ENCODE data around the gene LANCL2.

DNA sequence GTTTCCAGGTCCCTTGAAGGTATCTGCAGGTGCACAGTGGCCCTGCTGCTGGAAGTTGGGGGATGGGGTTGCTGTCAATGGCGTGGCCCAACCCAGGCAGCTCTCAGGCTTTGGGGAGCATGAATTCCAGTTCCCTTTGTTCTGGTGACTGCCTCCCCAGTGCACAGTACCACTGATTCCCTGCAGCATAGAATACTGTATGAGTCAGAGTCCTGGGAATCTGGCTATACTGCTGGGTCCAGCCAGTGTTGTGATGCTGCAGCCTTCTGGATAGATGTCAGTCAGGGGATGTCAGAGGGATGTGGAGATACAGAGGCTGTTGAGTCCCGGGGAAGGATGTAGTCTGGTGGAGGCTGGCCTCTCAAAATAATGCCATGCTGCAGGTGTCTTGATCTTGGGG, 99.3 kb downstream of the LANCL2 start:
- TF ChIP-seq, protein P1, sequence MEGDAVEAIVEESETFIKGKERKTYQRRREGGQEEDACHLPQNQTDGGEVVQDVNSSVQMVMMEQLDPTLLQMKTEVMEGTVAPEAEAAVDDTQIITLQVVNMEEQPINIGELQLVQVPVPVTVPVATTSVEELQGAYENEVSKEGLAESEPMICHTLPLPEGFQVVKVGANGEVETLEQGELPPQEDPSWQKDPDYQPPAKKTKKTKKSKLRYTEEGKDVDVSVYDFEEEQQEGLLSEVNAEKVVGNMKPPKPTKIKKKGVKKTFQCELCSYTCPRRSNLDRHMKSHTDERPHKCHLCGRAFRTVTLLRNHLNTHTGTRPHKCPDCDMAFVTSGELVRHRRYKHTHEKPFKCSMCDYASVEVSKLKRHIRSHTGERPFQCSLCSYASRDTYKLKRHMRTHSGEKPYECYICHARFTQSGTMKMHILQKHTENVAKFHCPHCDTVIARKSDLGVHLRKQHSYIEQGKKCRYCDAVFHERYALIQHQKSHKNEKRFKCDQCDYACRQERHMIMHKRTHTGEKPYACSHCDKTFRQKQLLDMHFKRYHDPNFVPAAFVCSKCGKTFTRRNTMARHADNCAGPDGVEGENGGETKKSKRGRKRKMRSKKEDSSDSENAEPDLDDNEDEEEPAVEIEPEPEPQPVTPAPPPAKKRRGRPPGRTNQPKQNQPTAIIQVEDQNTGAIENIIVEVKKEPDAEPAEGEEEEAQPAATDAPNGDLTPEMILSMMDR (conservative IDR thresholded peaks at IDR 0.05; ENCODE audit: low read depth in 2 of 2): no peak
- TF ChIP-seq POLR2AphosphoS5 (IDR thresholded peaks at IDR 0.05; ENCODE audit: low read depth): no peak
- TF ChIP-seq EZH2phosphoT487 (IDR thresholded peaks at IDR 0.05; ENCODE audit: unreplicated experiment): no peak
- TF ChIP-seq, protein P2, sequence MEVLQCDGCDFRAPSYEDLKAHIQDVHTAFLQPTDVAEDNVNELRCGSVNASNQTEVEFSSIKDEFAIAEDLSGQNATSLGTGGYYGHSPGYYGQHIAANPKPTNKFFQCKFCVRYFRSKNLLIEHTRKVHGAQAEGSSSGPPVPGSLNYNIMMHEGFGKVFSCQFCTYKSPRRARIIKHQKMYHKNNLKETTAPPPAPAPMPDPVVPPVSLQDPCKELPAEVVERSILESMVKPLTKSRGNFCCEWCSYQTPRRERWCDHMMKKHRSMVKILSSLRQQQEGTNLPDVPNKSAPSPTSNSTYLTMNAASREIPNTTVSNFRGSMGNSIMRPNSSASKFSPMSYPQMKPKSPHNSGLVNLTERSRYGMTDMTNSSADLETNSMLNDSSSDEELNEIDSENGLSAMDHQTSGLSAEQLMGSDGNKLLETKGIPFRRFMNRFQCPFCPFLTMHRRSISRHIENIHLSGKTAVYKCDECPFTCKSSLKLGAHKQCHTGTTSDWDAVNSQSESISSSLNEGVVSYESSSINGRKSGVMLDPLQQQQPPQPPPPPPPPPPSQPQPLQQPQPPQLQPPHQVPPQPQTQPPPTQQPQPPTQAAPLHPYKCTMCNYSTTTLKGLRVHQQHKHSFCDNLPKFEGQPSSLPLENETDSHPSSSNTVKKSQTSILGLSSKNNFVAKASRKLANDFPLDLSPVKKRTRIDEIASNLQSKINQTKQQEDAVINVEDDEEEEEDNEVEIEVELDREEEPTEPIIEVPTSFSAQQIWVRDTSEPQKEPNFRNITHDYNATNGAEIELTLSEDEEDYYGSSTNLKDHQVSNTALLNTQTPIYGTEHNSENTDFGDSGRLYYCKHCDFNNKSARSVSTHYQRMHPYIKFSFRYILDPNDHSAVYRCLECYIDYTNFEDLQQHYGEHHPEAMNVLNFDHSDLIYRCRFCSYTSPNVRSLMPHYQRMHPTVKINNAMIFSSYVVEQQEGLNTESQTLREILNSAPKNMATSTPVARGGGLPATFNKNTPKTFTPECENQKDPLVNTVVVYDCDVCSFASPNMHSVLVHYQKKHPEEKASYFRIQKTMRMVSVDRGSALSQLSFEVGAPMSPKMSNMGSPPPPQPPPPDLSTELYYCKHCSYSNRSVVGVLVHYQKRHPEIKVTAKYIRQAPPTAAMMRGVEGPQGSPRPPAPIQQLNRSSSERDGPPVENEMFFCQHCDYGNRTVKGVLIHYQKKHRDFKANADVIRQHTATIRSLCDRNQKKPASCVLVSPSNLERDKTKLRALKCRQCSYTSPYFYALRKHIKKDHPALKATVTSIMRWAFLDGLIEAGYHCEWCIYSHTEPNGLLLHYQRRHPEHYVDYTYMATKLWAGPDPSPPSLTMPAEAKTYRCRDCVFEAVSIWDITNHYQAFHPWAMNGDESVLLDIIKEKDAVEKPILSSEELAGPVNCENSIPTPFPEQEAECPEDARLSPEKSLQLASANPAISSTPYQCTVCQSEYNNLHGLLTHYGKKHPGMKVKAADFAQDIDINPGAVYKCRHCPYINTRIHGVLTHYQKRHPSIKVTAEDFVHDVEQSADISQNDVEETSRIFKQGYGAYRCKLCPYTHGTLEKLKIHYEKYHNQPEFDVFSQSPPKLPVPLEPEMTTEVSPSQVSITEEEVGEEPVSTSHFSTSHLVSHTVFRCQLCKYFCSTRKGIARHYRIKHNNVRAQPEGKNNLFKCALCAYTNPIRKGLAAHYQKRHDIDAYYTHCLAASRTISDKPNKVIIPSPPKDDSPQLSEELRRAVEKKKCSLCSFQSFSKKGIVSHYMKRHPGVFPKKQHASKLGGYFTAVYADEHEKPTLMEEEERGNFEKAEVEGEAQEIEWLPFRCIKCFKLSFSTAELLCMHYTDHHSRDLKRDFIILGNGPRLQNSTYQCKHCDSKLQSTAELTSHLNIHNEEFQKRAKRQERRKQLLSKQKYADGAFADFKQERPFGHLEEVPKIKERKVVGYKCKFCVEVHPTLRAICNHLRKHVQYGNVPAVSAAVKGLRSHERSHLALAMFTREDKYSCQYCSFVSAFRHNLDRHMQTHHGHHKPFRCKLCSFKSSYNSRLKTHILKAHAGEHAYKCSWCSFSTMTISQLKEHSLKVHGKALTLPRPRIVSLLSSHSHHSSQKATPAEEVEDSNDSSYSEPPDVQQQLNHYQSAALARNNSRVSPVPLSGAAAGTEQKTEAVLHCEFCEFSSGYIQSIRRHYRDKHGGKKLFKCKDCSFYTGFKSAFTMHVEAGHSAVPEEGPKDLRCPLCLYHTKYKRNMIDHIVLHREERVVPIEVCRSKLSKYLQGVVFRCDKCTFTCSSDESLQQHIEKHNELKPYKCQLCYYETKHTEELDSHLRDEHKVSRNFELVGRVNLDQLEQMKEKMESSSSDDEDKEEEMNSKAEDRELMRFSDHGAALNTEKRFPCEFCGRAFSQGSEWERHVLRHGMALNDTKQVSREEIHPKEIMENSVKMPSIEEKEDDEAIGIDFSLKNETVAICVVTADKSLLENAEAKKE (CRISPR knock-in tag; IDR thresholded peaks at IDR 0.05): no peak
- TF ChIP-seq EZH2 (IDR thresholded peaks at IDR 0.05; ENCODE audit: low read depth, unreplicated experiment): no peak
- no peak for TF ChIP-seq CREB1 (CRISPR knock-in tag; IDR thresholded peaks at IDR 0.05; ENCODE audit: low read depth)
- TF ChIP-seq, protein P3, sequence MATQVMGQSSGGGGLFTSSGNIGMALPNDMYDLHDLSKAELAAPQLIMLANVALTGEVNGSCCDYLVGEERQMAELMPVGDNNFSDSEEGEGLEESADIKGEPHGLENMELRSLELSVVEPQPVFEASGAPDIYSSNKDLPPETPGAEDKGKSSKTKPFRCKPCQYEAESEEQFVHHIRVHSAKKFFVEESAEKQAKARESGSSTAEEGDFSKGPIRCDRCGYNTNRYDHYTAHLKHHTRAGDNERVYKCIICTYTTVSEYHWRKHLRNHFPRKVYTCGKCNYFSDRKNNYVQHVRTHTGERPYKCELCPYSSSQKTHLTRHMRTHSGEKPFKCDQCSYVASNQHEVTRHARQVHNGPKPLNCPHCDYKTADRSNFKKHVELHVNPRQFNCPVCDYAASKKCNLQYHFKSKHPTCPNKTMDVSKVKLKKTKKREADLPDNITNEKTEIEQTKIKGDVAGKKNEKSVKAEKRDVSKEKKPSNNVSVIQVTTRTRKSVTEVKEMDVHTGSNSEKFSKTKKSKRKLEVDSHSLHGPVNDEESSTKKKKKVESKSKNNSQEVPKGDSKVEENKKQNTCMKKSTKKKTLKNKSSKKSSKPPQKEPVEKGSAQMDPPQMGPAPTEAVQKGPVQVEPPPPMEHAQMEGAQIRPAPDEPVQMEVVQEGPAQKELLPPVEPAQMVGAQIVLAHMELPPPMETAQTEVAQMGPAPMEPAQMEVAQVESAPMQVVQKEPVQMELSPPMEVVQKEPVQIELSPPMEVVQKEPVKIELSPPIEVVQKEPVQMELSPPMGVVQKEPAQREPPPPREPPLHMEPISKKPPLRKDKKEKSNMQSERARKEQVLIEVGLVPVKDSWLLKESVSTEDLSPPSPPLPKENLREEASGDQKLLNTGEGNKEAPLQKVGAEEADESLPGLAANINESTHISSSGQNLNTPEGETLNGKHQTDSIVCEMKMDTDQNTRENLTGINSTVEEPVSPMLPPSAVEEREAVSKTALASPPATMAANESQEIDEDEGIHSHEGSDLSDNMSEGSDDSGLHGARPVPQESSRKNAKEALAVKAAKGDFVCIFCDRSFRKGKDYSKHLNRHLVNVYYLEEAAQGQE (IDR thresholded peaks at IDR 0.05; ENCODE audit: unreplicated experiment): no peak
- TF ChIP-seq ZNF331 (CRISPR knock-in tag; IDR thresholded peaks at IDR 0.05; ENCODE audit: low read depth): no peak
- no peak for TF ChIP-seq ETS1 (IDR thresholded peaks at IDR 0.05)
- no peak for TF ChIP-seq ZNF114 (CRISPR knock-in tag; IDR thresholded peaks at IDR 0.05)
- TF ChIP-seq NANOG (IDR thresholded peaks at IDR 0.05; ENCODE audit: borderline replicate concordance): no peak
- TF ChIP-seq JUNB (IDR thresholded peaks at IDR 0.05; ENCODE audit: unreplicated experiment): no peak

Measured in GM23338 (cell line).